NB4 (cell line): ENCODE measurements around the gene AFF3.
A peak's percentile ranks its signal among the peaks of the same experiment; 100 is the strongest.
"Not testable (repeated sequence)": the region's sequence is repeated elsewhere in the genome, so short reads cannot be mapped to it uniquely, and the experiment has no call there.

ENCODE experiments used
- DNase-seq: peaks from one replicate; pipeline ENCODE4 v3.0.0; 2010; ENCODE audit warnings: low read depth
- H3K4me3 ChIP-seq: one replicate; pipeline ENCODE4 v1.5.1; 2011; ENCODE audit warnings: mild to moderate bottlenecking, low read depth, low read length, moderate library complexity
- CTCF ChIP-seq: IDR thresholded peaks from one replicate; pipeline ENCODE4 v1.5.1; 2012; ENCODE audit warnings: low read depth, low read length
- MAX ChIP-seq: IDR thresholded peaks from 2 replicates; pipeline ENCODE4 v1.6.1; 2011; ENCODE audit warnings: low read depth, low read length
- MYC ChIP-seq: IDR thresholded peaks from 2 replicates; pipeline ENCODE4 v1.6.1; 2011; ENCODE audit warnings: low read depth, low read length
- POLR2A ChIP-seq: IDR thresholded peaks from 2 replicates; pipeline ENCODE4 v1.6.1; 2011; ENCODE audit warnings: mild to moderate bottlenecking; ENCODE audit not compliant: insufficient read length; ENCODE audit errors: extremely low read depth

Gene AFF3

DNA sequence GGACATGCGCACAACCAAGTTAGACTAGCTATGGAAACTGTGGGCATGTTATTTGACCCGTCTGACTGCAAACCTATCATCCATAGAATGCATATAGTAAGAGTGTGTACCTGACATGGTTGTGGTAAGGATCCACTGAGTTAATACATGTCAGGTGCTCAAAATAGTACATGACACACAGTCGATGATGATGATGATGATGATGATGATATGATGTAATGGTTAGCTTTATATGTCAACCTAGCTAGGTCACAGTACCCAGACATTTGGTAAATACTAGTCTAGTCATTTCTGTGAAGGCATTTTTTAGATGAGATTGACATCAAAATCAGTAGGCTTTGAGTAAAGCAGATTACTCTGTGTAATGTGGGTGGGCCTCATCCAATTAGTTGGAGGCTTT lies 204.1 kb downstream of the AFF3 start:
- DNase-seq, result no peak
- no peak overlapping the region for H3K4me3 ChIP-seq
- TF ChIP-seq CTCF (no peak), POLR2A (no peak), MYC (no peak), MAX (no peak)

DNA sequence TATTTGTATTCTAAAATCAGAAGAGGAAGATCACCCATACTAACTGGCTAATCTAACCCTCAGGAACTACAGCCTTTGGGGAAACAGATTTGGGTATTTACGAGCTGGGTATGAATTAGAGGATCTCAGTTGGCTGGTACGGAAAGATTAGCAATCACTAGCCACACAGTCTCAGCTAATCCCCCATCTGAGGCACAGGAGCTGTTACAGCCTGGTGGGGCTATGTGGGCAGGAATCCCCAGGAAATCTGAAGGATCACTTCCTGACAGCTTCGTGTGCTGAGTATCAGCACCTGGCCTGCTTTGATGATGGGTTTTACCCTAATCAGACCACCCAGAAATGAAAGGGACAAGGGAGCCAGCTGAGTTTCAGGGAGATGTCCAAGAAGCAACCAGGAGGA lies 206.3 kb downstream of the AFF3 start:
- no peak for DNase-seq
- H3K4me3 ChIP-seq, result no peak overlapping the region
- TF ChIP-seq MAX, result no peak
- TF ChIP-seq MYC, result no peak
- TF ChIP-seq POLR2A, result no peak
- no peak for TF ChIP-seq CTCF

- H3K4me3 ChIP-seq, result no peak overlapping the region
- DNase-seq, result no peak
- TF ChIP-seq POLR2A, result no peak
- TF ChIP-seq MYC, result no peak
- no peak for TF ChIP-seq CTCF
- TF ChIP-seq MAX, result no peak
Measured at GRCh38 chr2:99935662-99936061, 206.7 kb downstream of the AFF3 start.

GRCh38 chr2:99933894-99934650 lies 208.3 kb downstream of the AFF3 start:
- DNase-seq, result no peak
- TF ChIP-seq MAX (no peak), CTCF (no peak), MYC (no peak), POLR2A (no peak)
- no peak overlapping the region for H3K4me3 ChIP-seq

DNA sequence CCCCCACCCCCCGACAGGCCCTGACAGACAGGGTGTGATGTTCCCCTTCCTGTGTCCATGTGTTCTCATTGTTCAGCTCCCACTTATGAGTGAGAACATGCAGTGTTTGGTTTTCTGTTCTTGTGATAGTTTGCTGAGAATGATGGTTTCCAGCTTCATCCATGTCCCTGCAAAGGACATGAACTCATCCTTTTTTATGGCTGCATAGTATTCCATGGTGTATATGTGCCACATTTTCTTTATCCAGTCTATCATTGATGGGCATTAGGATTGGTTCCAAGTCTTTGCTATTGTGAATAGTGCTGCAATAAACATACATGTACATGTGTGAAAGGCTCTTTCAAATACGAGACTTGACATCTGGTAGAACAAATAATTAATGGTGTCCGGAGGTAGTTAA lies 208.9 kb downstream of the AFF3 start:
- DNase-seq, H3K4me3 ChIP-seq: not testable (repeated sequence)

DNA sequence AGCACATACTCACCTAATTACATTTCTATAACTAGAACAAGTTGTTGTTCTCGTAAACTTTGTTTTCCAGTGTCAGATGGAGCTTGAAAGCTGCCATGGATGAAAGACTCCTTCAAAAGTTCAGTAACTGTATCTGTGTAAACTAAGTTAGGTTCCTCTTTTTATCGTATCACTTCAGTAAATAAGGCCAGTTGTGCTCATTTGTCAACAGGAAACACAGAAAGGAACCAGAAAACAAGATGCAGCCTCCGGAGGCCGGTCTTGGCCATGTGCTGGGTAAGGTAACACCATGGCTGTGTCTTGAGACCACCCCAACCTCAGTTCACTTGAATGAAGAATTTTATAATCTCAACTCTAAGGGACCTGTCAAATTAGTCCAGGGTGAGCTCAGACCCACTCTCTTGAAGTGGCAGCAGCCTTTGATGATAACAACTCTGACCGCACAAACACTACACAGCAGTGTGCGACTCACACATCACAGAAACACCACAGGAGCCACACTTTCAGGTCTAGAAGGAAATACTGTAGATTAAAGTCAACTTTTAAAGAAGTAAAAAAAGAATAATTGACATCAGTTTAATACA lies 213.8 kb downstream of the AFF3 start:
- no peak overlapping the region for H3K4me3 ChIP-seq
- TF ChIP-seq MAX (no peak), CTCF (no peak), MYC (no peak), POLR2A (no peak)
- DNase-seq, result peak; percentile 3

GRCh38 chr2:99927690-99928207 lies 214.6 kb downstream of the AFF3 start:
- DNase-seq, H3K4me3 ChIP-seq: not testable (repeated sequence)
